Brain pericyte (primary cell): ENCODE measurements around the gene IMMP1L.

ENCODE experiments used
- DNase-seq: peaks from one replicate; pipeline ENCODE4 v3.0.0-alpha.2; 2012; ENCODE audit warnings: low read depth, low spot score

The IMMP1L gene

GRCh38 chr11:31477528-31478222 is 31.7 kb downstream of the IMMP1L start:
- DNase-seq: no peak

GRCh38 chr11:31474083-31474482 is 35.3 kb downstream of the IMMP1L start:
- DNase-seq: no peak

- DNase-seq: no peak
Measured at GRCh38 chr11:31464436-31464835, 45.0 kb downstream of the IMMP1L start.

GRCh38 chr11:31455177-31455576 is 54.2 kb downstream of the IMMP1L start:
- no peak for DNase-seq

- no peak for DNase-seq
Measured at GRCh38 chr11:31450841-31451240, 58.6 kb downstream of the IMMP1L start.

- no peak for DNase-seq
Measured at GRCh38 chr11:31449040-31449439, 60.4 kb downstream of the IMMP1L start.

GRCh38 chr11:31445621-31446020 is 63.8 kb downstream of the IMMP1L start:
- DNase-seq: no peak

- no peak for DNase-seq
Measured at GRCh38 chr11:31443802-31444201, 65.6 kb downstream of the IMMP1L start.

- DNase-seq: no peak
Measured at GRCh38 chr11:31442086-31442485, 67.3 kb downstream of the IMMP1L start.

GRCh38 chr11:31441296-31441695 is 68.1 kb downstream of the IMMP1L start:
- no peak for DNase-seq

- peak; percentile 24 for DNase-seq
Measured at GRCh38 chr11:31437742-31438435, 71.5 kb downstream of the IMMP1L start.

GRCh38 chr11:31433851-31434250 is 75.6 kb downstream of the IMMP1L start:
- DNase-seq: no peak

GRCh38 chr11:31424652-31425051 is 84.8 kb downstream of the IMMP1L start:
- no peak for DNase-seq

GRCh38 chr11:31422703-31423102 is 86.7 kb downstream of the IMMP1L start:
- no peak for DNase-seq

GRCh38 chr11:31421820-31422219 is 87.6 kb downstream of the IMMP1L start:
- DNase-seq: no peak

- no peak for DNase-seq
Measured at GRCh38 chr11:31419669-31420068, 89.8 kb downstream of the IMMP1L start.

- DNase-seq: no peak
Measured at GRCh38 chr11:31419138-31419537, 90.3 kb downstream of the IMMP1L start.

- no peak for DNase-seq
Measured at GRCh38 chr11:31417816-31418215, 91.6 kb downstream of the IMMP1L start.

GRCh38 chr11:31417357-31417756 is 92.1 kb downstream of the IMMP1L start:
- DNase-seq: no peak

GRCh38 chr11:31415435-31415834 is 94.0 kb downstream of the IMMP1L start:
- no peak for DNase-seq

GRCh38 chr11:31414338-31414737 is 95.1 kb downstream of the IMMP1L start:
- DNase-seq: no peak

GRCh38 chr11:31412946-31413345 is 96.5 kb downstream of the IMMP1L start:
- DNase-seq: no peak

- no peak for DNase-seq
Measured at GRCh38 chr11:31408201-31408600, 101.2 kb downstream of the IMMP1L start.
